DOHH2 (cell line): Measurements from ENCODE around the gene ZNHIT6.

Source experiments
- H3F3A ChIP-seq: fragments of 200-600 bp; sonication (generic), shearing (Covaris generic); 2 replicates; pipeline ENCODE4 v1.6.0; 2016; ENCODE audit warnings: antibody characterized with exemption, mild to moderate bottlenecking; ENCODE audit not compliant: control insufficient read depth, insufficient read depth
- H3K27ac ChIP-seq: fragments of 200-600 bp; sonication (generic); 2 replicates; pipeline ENCODE4 v1.5.1; 2014; ENCODE audit warnings: low read depth, mild to moderate bottlenecking, low read length, moderate library complexity
- H3K27me3 ChIP-seq: fragments of 200-600 bp; sonication (generic); 2 replicates; pipeline ENCODE4 v1.6.1; 2014; ENCODE audit warnings: mild to moderate bottlenecking, low read length, mixed read lengths; ENCODE audit not compliant: control insufficient read depth
- H3K36me3 ChIP-seq: fragments of 200-600 bp; sonication (generic); 2 replicates; pipeline ENCODE4 v1.6.1; 2014; ENCODE audit warnings: mild to moderate bottlenecking, low read length, moderate library complexity, mixed read lengths; ENCODE audit not compliant: control insufficient read depth
- H3K4me1 ChIP-seq: fragments of 200-600 bp; sonication (generic); 2 replicates; pipeline ENCODE4 v1.6.1; 2014; ENCODE audit warnings: mild to moderate bottlenecking, low read length, mixed read lengths; ENCODE audit not compliant: control insufficient read depth
- H3K4me2 ChIP-seq: fragments of 200-600 bp; sonication (generic); 2 replicates; pipeline ENCODE4 v1.6.0; 2014; ENCODE audit warnings: mild to moderate bottlenecking, low read length, moderate library complexity
- H3K4me3 ChIP-seq: fragments of 200-600 bp; sonication (generic); 2 replicates; pipeline ENCODE4 v1.5.1; 2014; ENCODE audit warnings: mild to moderate bottlenecking, low read length, mixed read lengths
- H3K79me2 ChIP-seq: fragments of 200-600 bp; sonication (generic); 2 replicates; pipeline ENCODE4 v1.6.1; 2014; ENCODE audit warnings: mild to moderate bottlenecking, low read length, mixed read lengths; ENCODE audit not compliant: control insufficient read depth
- H3K9me2 ChIP-seq: fragments of 200-600 bp; sonication (generic); replicated peaks from 2 replicates; pipeline ENCODE4 v1.6.1; 2014; ENCODE audit warnings: mild to moderate bottlenecking, low read length, mixed read lengths; ENCODE audit not compliant: control insufficient read depth
- H3K9me3 ChIP-seq: fragments of 200-600 bp; sonication (generic); 2 replicates; pipeline ENCODE4 v1.6.1; 2014; ENCODE audit warnings: antibody characterized with exemption, low read length, mixed read lengths; ENCODE audit not compliant: control insufficient read depth, insufficient read depth
- H4K20me1 ChIP-seq: fragments of 200-600 bp; sonication (generic); 2 replicates; pipeline ENCODE4 v1.6.0; 2014; ENCODE audit warnings: low read depth, mild to moderate bottlenecking, antibody characterized with exemption, low read length, moderate library complexity; ENCODE audit not compliant: control insufficient read depth, insufficient read depth
- CTCF ChIP-seq: fragments of 200-600 bp; sonication (generic); IDR thresholded peaks from one replicate; pipeline ENCODE4 v1.5.1; 2014; ENCODE audit warnings: antibody characterized with exemption, mild to moderate bottlenecking, low read depth, low read length; ENCODE audit not compliant: poor library complexity, severe bottlenecking
- EZH2phosphoT487 ChIP-seq: fragments of 200-600 bp; sonication (generic); IDR thresholded peaks from 2 replicates; pipeline ENCODE4 v1.6.1; 2017; ENCODE audit warnings: borderline replicate concordance, mild to moderate bottlenecking, antibody characterized with exemption, low read length, moderate library complexity, mixed read lengths

The ZNHIT6 gene

GRCh38 chr1:85655315-85655714, 52.9 kb downstream of the ZNHIT6 start:
- no peaks in the 10 kb centered on the region; the same call in 1 of the 2 replicates for H3K9me3 ChIP-seq
- no peak overlapping the region for H3K4me3 ChIP-seq
- H4K20me1 ChIP-seq = no peaks in the 10 kb centered on the region
- no peak overlapping the region for H3K4me2 ChIP-seq
- peaks cover 59% of the 10 kb centered on the region for H3K36me3 ChIP-seq
- TF ChIP-seq CTCF (no peak), EZH2phosphoT487 (no peak)
- no peaks in the 10 kb centered on the region for H3F3A ChIP-seq
- no peaks in the 10 kb centered on the region for H3K27me3 ChIP-seq
- H3K79me2 ChIP-seq = no peaks in the 10 kb centered on the region
- no peak overlapping the region for H3K27ac ChIP-seq
- H3K9me2 ChIP-seq = no peaks in the 10 kb centered on the region
- no peaks in the 10 kb centered on the region for H3K4me1 ChIP-seq

GRCh38 chr1:85654066-85654782, 54.0 kb downstream of the ZNHIT6 start:
- Histone ChIP-seq H4K20me1 (no peaks in the 10 kb centered on the region), H3K9me3 (no peaks in the 10 kb centered on the region; the same call in 1 of the 2 replicates), H3K4me1 (no peaks in the 10 kb centered on the region), H3K79me2 (no peaks in the 10 kb centered on the region), H3K27me3 (no peaks in the 10 kb centered on the region), H3K27ac (no peak overlapping the region), H3K4me2 (no peak overlapping the region), H3K4me3 (no peak overlapping the region), H3K36me3 (peaks cover 68% of the 10 kb centered on the region), H3F3A (no peaks in the 10 kb centered on the region), H3K9me2 (no peaks in the 10 kb centered on the region)
- TF ChIP-seq CTCF (no peak), EZH2phosphoT487 (no peak)

GRCh38 chr1:85652327-85652726, 55.9 kb downstream of the ZNHIT6 start:
- no peaks in the 10 kb centered on the region for H3F3A ChIP-seq
- H3K9me3 ChIP-seq = peaks cover 3% of the 10 kb centered on the region; the same call in 1 of the 2 replicates
- H4K20me1 ChIP-seq = no peaks in the 10 kb centered on the region
- H3K27me3 ChIP-seq = no peaks in the 10 kb centered on the region
- TF ChIP-seq CTCF (no peak), EZH2phosphoT487 (no peak)
- H3K4me2 ChIP-seq = no peak overlapping the region
- H3K27ac ChIP-seq = no peak overlapping the region
- H3K79me2 ChIP-seq = no peaks in the 10 kb centered on the region
- H3K4me3 ChIP-seq = no peak overlapping the region
- no peaks in the 10 kb centered on the region for H3K9me2 ChIP-seq
- H3K36me3 ChIP-seq = peaks cover 67% of the 10 kb centered on the region
- no peaks in the 10 kb centered on the region for H3K4me1 ChIP-seq
